NB4 (cell line): Measurements from ENCODE around the gene NOC4L.
"Not testable (repeated sequence)": the region's sequence is repeated elsewhere in the genome, so short reads cannot be mapped to it uniquely, and the experiment has no call there.

Source experiments
- DNase-seq: peaks from one replicate; pipeline ENCODE4 v3.0.0; 2010; ENCODE audit warnings: low read depth
- H3K4me3 ChIP-seq: one replicate; pipeline ENCODE4 v1.5.1; 2011; ENCODE audit warnings: mild to moderate bottlenecking, low read depth, low read length, moderate library complexity
- CTCF ChIP-seq: IDR thresholded peaks from one replicate; pipeline ENCODE4 v1.5.1; 2012; ENCODE audit warnings: low read depth, low read length
- MAX ChIP-seq: IDR thresholded peaks from 2 replicates; pipeline ENCODE4 v1.6.1; 2011; ENCODE audit warnings: low read depth, low read length
- MYC ChIP-seq: IDR thresholded peaks from 2 replicates; pipeline ENCODE4 v1.6.1; 2011; ENCODE audit warnings: low read depth, low read length
- POLR2A ChIP-seq: IDR thresholded peaks from 2 replicates; pipeline ENCODE4 v1.6.1; 2011; ENCODE audit warnings: mild to moderate bottlenecking; ENCODE audit not compliant: insufficient read length; ENCODE audit errors: extremely low read depth

Gene NOC4L

GRCh38 chr12:132148368-132149045 lies 4.2 kb downstream of the NOC4L start:
- no peak for TF ChIP-seq MYC
- no peak for TF ChIP-seq CTCF
- no peak for TF ChIP-seq MAX
- H3K4me3 ChIP-seq: no peak overlapping the region
- DNase-seq: no peak

- not testable (repeated sequence) for H3K4me3 ChIP-seq, DNase-seq
Observed at GRCh38 chr12:132149526-132149925, 5.3 kb downstream of the NOC4L start.

- no peak for DNase-seq
- no peak overlapping the region for H3K4me3 ChIP-seq
- TF ChIP-seq MAX (no peak), POLR2A (no peak), CTCF (no peak), MYC (no peak)
Observed at GRCh38 chr12:132150780-132151144, 6.5 kb downstream of the NOC4L start.

- DNase-seq: no peak
- H3K4me3 ChIP-seq: no peak overlapping the region
- TF ChIP-seq CTCF (no peak), MAX (no peak), POLR2A (no peak), MYC (no peak)
Observed at GRCh38 chr12:132151145-132151765, 7.0 kb downstream of the NOC4L start.

- DNase-seq: no peak
- no peak for TF ChIP-seq MYC
- TF ChIP-seq MAX: no peak
- no peak for TF ChIP-seq CTCF
- no peak for TF ChIP-seq POLR2A
Observed at GRCh38 chr12:132151766-132152410, 7.6 kb downstream of the NOC4L start.

GRCh38 chr12:132152411-132152821 lies 8.2 kb downstream of the NOC4L start:
- no peak for DNase-seq
- TF ChIP-seq MAX: no peak
- no peak for TF ChIP-seq CTCF
- TF ChIP-seq MYC: no peak
- no peak for TF ChIP-seq POLR2A
- H3K4me3 ChIP-seq: no peak overlapping the region

More at GRCh38 chr12:132151766-132152410, 7.6 kb downstream of the NOC4L start:
- H3K4me3 ChIP-seq: no peak overlapping the region
